Measurements from ENCODE around the gene ZNF711.

DNA sequence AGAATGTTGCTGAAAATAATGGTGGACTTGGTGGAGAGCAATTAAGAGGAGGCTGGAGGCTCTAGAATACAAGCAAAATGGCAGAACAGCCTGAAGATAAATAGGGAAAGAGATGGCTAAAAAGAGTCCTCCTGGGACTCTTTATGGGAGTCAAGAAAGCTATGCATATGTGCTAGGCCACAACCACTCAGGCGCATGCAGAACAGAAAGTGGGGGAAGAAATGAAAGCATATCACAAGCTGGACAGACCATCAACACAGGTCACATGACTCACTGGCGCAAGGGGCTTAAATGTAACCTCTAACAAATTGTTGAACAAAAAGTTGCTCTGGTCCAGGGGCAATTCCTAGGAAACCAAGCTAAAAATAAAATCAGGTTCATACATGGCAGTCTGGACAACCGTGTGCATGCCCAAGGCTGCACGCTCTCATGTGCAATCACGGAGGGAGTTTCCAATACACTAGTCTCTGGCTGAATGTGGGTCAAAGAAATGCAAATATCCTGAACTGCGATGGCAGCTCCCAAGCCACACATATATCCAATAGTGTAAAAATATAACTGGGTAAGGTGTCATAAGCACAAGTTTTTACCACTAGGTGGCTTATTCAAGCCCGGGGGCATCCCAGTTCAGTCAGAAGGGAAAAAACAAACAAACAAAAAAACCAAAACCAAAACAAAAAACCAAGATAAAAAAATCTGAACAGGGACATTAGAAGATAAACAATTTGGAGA is 45.4 kb downstream of the ZNF711 start:
- TF ChIP-seq EZH2 (IDR thresholded peaks at IDR 0.05; ENCODE audit: insufficient read depth, low read length) = no peak
- TF ChIP-seq, protein P1, sequence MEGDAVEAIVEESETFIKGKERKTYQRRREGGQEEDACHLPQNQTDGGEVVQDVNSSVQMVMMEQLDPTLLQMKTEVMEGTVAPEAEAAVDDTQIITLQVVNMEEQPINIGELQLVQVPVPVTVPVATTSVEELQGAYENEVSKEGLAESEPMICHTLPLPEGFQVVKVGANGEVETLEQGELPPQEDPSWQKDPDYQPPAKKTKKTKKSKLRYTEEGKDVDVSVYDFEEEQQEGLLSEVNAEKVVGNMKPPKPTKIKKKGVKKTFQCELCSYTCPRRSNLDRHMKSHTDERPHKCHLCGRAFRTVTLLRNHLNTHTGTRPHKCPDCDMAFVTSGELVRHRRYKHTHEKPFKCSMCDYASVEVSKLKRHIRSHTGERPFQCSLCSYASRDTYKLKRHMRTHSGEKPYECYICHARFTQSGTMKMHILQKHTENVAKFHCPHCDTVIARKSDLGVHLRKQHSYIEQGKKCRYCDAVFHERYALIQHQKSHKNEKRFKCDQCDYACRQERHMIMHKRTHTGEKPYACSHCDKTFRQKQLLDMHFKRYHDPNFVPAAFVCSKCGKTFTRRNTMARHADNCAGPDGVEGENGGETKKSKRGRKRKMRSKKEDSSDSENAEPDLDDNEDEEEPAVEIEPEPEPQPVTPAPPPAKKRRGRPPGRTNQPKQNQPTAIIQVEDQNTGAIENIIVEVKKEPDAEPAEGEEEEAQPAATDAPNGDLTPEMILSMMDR (IDR thresholded peaks at IDR 0.05; ENCODE audit: insufficient read depth, low read depth, low read length) = no peak
